GM19238 (cell line): Measurements from ENCODE around the gene TRIM63.

Source experiments
- DNase-seq: peaks from one replicate; pipeline ENCODE4 v3.0.0; 2011; ENCODE audit warnings: low spot score; ENCODE audit not compliant: insufficient read length

The TRIM63 gene

GRCh38 chr1:26034504-26035202 lies 32.8 kb downstream of the TRIM63 start:
- DNase-seq, result no peak

GRCh38 chr1:26032656-26033357 lies 34.6 kb downstream of the TRIM63 start:
- no peak for DNase-seq

GRCh38 chr1:26031611-26032220 lies 35.7 kb downstream of the TRIM63 start:
- DNase-seq, result no peak

GRCh38 chr1:26031196-26031595 lies 36.2 kb downstream of the TRIM63 start:
- no peak for DNase-seq

GRCh38 chr1:26029864-26030481 lies 37.5 kb downstream of the TRIM63 start:
- DNase-seq, result no peak

- no peak for DNase-seq
These were observed 38.2 kb downstream of the TRIM63 start for GRCh38 chr1:26029054-26029863.

- DNase-seq, result no peak
These were observed 38.9 kb downstream of the TRIM63 start for GRCh38 chr1:26028490-26028980.

GRCh38 chr1:26027716-26028489 lies 39.5 kb downstream of the TRIM63 start:
- DNase-seq, result no peak

GRCh38 chr1:26025517-26025916 lies 41.9 kb downstream of the TRIM63 start:
- no peak for DNase-seq

GRCh38 chr1:26025060-26025459 lies 42.4 kb downstream of the TRIM63 start:
- DNase-seq, result no peak

GRCh38 chr1:26023826-26024225 lies 43.6 kb downstream of the TRIM63 start:
- no peak for DNase-seq

GRCh38 chr1:26023009-26023408 lies 44.4 kb downstream of the TRIM63 start:
- no peak for DNase-seq

- DNase-seq, result no peak
These were observed 45.0 kb downstream of the TRIM63 start for GRCh38 chr1:26022404-26022779.

GRCh38 chr1:26021647-26022403 lies 45.6 kb downstream of the TRIM63 start, which contains the start of gene EXTL1:
Gene EXTL1 (plus strand): TSS chr1:26021775. CDS start chr1:26022647, 872 bp downstream.
- no peak for DNase-seq

- DNase-seq, result no peak
These were observed 46.3 kb downstream of the TRIM63 start for GRCh38 chr1:26020941-26021646.

- no peak for DNase-seq
These were observed 47.1 kb downstream of the TRIM63 start for GRCh38 chr1:26020330-26020768.

- no peak for DNase-seq
These were observed 47.7 kb downstream of the TRIM63 start for GRCh38 chr1:26019641-26020315.

GRCh38 chr1:26017606-26018005 lies 49.8 kb downstream of the TRIM63 start:
- no peak for DNase-seq
